ENCODE measurements around the gene RAB11FIP5.
"Not testable (repeated sequence)": the region's sequence is repeated elsewhere in the genome, so short reads cannot be mapped to it uniquely, and the experiment has no call there.

RAB11FIP5 gene

DNA sequence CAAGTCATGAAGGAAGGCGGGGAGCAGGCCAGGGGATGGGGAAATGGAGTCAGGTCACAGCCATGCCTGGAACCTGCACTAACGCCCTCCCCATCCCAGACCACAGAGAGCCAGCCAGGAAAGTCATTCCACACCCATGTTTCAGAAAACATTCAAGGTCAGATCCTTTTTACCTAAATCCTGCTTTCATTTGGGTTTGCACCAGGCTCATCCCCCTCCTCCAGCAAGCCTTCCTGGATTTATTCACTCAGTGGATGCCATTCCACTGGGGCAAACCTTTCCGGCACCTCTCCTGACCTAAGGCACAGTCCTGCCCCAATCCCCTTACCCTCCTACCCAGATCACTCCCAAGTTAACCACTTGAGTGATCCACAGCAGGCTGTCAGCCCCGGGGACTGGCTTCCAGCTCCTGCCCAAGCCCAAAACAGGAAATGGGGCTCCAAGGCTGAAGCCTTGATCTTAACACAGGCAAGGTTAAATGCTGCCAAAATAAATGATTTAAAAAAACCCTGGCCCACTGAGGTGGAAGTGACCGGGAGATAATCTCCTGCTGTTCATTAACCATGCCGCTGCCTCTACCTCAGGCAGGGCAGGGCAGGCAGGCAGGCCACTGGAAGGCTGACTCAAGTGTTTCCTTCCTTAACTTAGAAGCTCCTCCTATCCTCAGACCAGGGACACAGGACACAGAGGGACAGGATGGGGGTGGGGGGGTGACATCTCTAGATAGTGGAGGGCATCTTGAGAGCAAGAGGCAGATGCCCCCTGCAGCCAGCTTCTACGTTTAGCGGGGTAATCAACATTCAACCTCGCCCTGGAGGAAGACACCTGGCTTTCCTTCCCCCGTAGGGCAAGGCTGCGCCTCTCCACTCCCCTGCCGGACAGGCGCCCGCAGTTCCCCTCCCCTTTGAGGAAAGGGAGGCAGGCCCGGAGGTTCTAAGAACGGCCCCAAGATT lies 1.4 kb downstream of the RAB11FIP5 start:
- no peak for DNase-seq

DNA sequence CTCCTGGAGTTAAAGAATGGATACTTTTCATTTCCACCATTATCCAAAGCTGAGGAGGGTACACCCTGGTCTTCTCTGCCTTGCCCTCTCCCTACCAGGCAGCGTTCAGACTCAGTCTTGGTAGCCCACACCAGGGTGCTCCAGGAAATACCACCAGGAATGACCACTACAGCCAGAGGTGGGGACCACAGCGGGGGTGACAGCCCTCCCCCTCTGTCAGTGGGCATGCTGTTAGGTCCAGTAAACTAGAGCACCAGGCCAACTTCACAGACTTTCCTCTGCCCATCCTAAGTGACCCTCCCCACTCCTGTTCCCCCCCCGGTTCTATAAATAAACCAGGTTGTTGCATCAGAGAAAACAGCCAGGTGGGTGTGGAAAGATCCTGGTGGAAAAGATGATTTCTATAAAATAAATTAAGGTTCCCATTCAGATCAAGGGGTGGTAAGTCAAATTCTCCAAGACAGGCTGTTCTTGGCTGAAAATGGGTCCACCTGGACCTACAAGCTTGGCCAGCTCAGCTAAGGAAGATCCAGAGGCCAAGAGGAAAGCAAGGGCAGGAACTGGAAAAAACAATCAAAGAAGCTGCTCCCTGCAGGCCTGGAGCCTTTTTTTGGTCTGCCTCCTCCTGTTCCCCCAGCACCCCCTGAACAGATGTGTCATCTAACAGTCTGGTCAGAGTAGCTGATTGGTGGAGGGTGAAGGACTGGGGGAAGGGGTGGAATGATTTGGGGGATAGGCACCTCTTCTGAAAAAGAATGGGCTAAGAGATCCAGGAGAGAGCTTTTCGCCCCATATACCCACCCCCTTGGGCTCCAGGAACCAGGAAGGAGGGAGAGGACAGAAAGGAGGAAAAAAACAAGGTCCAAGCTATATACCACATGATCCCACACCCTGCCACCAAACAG lies 2.3 kb downstream of the RAB11FIP5 start:
- DNase-seq: no peak

DNA sequence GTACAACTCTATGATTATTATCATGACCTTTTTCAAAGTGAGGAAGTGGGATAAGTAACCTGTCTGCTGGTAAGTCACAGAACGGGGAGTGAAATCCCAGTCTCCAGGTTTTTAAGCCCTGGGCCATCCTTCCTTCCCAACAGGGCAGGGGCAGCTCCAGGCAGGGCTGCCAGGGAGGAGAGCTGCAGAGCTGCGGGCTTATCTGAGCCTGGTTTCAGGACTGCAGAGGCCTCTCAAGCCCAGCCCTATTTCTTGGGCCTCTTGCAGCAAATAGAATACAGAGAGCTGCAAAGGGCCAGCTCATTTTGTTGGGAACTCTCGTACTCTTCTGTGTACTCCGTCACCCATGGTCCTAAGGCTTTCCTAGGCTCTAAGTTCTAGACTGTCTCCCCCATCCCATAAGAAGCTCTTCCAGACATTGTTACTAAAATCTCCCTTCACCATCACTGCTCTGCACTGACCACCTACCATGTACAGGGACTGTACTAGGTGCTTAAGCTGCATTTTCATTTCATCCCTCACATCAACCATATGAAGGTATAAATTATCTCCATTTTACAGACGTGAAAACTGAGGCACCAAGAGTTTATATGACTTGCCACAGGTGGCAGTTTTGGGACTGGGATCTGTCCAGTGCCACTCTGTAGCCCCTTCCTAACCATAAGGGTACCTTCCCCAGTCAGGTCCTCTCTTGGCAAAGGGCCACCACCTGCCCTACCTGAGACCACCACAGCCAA lies 3.1 kb downstream of the RAB11FIP5 start:
- DNase-seq: no peak

GRCh38 chr2:73107211-73107926 lies 5.4 kb downstream of the RAB11FIP5 start:
- DNase-seq: no peak

DNA sequence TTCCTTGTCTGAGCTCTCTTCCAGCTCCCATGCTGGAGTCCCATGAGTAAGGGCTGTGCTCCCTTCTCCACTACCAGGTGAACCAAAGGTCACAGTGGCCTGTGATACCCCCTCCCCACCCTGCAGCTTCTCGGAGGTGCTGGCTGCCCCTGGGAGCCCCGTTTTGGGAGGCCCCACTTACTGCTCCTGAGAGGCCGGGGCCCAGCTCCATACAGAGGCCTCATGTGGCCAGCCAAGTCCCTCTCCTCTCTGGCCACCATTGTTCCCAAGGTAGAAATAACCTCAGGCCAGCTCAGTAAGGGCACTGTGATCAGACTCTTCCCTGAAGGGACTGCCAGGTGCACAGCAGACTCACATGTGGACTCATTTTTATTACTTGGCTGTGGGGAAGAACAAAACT lies 6.0 kb downstream of the RAB11FIP5 start:
- no peak for DNase-seq

GRCh38 chr2:73105511-73105971 lies 7.2 kb downstream of the RAB11FIP5 start:
- DNase-seq: no peak

DNA sequence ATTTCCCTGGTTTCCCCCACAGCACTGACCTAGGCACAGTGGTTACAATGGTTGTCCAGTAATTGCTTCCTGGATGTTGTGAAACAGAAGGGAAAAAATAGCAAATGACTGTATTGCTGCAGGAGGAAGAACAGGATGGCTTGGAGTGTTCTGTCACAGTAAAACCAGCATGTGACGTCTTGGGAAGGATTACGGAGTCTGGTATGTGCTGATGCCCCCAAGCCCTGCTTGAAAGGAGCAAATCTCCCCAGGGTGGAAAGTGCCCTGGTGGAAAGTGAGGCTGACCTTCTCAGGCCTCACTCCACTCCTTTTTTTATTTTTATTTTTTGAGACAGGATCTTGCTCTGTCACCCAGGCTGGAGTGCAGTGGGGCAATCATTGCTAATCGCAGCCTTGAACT lies 7.8 kb downstream of the RAB11FIP5 start:
- DNase-seq: no peak

DNA sequence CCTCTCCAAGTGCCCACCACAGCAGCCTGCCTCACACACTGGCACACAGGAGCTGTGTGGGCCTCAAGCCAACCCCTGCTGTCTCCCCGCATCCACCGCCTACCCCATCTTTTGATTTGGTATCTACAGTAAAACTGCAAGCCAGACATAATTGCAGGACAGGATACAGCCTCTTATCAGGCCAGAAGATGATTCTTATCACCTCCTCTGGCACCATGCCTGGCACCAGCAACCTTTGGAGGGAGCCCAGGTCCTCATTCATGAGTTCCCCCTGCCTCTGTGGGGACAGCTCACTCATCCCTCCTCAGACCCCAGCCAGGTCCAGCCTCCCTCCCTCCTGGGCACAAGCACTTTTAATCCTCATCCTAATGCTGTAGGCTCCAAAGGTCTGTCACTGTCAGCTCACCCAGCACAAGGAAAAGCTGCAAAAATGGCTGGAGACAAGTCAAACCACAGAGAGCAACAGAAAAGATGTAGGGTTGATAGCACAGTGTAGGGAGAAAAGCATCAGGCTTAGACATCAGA lies 9.7 kb downstream of the RAB11FIP5 start:
- DNase-seq: no peak

GRCh38 chr2:73101626-73102256 lies 11.0 kb downstream of the RAB11FIP5 start:
- DNase-seq: no peak

DNA sequence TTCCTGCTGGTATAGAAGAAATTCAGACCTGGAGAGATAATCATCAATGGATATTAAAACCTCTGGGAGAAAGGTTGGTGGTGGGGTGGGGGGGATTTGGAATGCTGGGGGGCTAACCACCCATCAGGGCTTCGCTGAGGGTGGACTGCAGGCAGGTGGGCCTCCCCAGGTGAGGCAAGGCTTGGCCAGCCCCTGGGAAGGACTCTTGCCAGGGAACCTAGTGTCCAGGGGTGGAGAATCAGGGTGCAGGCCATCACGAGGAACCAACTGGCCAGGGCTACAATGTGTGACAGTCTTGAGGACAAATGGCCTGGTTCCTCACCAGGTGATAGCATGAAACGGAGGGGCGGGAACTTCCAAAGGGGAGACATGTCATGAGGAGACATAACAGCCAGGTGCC lies 11.8 kb downstream of the RAB11FIP5 start:
- no peak for DNase-seq

DNA sequence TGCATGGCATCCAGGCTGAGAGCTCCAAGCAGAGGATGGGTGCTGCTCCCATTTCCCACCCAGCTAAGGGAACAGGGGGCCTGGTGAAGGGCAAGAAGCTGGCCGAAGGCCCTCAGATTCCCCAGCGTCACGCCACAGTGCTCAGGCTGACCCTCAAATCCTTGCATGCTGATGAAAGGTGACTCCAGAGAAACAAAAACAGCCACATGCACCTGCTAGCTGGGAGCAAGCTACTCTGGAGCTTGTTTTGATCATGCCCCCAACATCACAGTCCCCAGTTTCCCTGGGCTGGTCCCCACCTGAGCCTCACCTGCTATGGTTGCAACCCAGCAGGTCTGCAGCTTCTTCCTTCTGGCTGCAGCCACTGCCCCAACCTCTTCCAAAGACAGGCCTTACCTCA lies 13.3 kb downstream of the RAB11FIP5 start:
- no peak for DNase-seq

- DNase-seq: no peak
Measured at GRCh38 chr2:73095910-73096309, 16.8 kb downstream of the RAB11FIP5 start.

- not testable (repeated sequence) for DNase-seq
Measured at GRCh38 chr2:73093601-73094218, 19.0 kb downstream of the RAB11FIP5 start.

DNA sequence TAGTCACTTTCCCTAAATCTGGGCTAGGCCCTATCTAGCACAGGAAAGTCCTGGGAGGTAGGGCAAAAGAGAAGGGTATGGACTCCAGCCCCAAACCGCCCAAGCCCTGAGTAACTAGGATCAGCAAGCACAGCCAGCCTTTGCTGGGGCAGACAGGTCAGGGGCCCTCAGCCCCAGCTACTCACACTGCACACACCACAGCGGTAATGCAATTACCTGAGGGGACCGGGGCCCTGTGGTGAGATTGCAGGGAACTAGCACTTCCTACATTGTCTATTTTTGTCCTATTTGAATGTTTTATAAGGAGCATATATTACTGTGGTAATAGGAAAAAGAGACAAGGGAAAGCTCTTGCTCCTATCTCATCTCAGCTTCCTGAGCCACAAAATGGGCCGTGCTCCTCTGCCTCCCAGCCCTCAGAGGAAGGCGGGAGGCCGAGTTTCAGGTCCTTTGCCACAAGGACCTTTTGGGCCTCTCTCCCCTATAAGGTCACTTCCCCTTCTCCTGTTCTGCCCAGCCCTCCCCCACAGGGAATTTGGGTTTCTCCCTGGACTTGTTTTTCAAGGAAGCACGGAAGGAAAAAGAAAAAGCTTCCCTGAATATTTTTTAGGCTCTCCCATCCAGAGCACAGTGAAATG lies 20.5 kb downstream of the RAB11FIP5 start:
- no peak for DNase-seq

GRCh38 chr2:73091696-73092095 lies 21.1 kb downstream of the RAB11FIP5 start:
- peak; percentile 24 for DNase-seq

DNA sequence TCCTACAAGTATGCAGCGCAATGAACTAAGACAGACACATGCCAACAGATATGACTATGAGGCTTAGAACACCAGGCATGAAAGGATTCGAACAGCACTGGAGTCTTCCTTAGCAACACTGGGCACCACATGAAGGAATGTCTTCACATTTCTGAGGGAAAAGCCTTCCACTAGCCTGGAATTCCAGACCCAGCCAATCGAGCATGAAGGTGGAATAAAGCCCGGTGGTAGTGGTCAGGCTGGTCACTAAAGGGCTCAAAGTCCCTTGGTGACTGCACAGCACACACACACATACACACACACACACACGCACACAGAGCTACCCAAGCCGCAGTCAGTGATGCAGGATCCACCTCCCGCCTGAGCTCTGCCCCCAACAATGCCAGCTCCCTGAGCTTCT lies 21.6 kb downstream of the RAB11FIP5 start:
- DNase-seq: no peak

GRCh38 chr2:73089270-73090030 lies 23.3 kb downstream of the RAB11FIP5 start:
- DNase-seq: no peak

DNA sequence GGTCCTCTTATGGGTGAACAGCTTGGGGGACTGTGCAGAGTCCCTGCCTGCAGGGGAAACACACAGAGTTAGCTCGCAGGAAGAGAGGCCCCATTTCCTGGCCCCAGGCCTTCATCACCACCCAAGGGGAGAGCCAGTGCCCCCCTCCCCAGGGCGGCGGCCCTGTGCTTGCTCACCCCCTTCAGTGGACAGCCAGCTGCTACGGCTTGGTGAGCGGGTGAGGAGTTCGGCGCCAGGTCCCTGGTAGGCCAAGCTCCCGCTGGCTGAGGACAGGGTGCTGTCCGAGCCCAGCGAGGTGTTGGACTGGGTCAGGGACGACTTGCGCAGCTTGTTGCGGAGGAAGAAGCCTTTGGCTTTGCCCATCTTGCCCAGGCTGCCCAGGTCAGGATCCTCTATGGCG lies 24.0 kb downstream of the RAB11FIP5 start:
- no peak for DNase-seq

DNA sequence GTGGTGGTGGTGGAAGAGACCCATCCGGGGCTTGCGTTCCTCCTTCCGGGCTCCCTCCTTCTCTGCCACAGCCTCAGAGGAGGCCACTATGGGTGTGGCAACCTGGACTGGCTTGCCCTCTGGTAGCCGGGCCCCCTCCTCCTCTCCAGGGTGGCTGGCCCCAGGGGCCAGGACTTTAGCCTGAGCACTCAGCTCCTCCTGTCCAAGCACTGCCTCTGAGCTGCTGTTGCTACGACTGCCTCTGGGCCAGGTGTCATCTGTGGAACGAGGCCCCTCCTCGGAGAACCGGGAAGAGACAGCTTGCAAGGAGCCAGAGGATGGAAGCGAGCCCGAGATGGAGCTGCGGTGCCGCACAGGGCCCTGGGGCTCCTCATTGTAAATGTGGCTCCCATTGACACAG lies 24.5 kb downstream of the RAB11FIP5 start:
- DNase-seq: no peak

DNA sequence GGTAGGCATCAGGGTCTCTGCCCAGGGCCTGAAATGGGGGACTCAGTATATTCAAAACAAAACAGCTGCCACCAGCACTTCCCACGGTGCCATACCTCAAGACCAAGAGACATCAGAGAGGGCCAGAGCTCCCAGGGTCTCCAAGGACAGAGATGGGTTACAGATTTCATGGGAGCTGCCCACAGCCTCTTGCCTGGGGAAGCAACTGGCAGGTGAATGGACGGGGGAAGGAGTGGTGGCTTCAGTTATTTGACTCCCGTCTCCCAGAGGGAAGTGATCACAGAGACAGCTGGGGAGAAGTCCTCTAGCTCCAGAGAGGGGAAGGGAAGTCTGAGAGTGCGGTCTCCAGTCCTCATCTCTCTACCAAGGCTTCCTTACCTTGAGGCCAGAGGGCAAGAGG lies 25.4 kb downstream of the RAB11FIP5 start:
- no peak for DNase-seq

All from NCI-H1694 (cell line).